OCI-LY1 (cell line): ENCODE data around the gene NACC2.
A peak's percentile ranks its signal among the peaks of the same experiment; 100 is the strongest.

Experiments used
- H2AFZ ChIP-seq: fragments of 200-600 bp; sonication (generic), shearing (Covaris generic); 2 replicates; pipeline ENCODE4 v1.6.0; 2014; ENCODE audit warnings: antibody characterized with exemption, mild to moderate bottlenecking, low read length
- H3F3A ChIP-seq: fragments of 200-600 bp; sonication (generic), shearing (Covaris generic); 2 replicates; pipeline ENCODE4 v1.6.0; 2014; ENCODE audit warnings: mild to moderate bottlenecking, antibody characterized with exemption, low read length, moderate library complexity; ENCODE audit not compliant: insufficient read depth
- H3K27ac ChIP-seq: fragments of 200-600 bp; sonication (generic); 2 replicates; pipeline ENCODE4 v1.5.1; 2014; ENCODE audit warnings: low read length, mixed run types, mild to moderate bottlenecking, low read depth; ENCODE audit not compliant: poor library complexity, severe bottlenecking
- H3K27me3 ChIP-seq: fragments of 200-600 bp; sonication (generic); 2 replicates; pipeline ENCODE4 v1.6.0; 2014; ENCODE audit warnings: antibody characterized with exemption, mild to moderate bottlenecking, low read length, moderate library complexity; ENCODE audit not compliant: insufficient read depth
- H3K36me3 ChIP-seq: fragments of 200-600 bp; sonication (generic); 2 replicates; pipeline ENCODE4 v1.6.1; 2014; ENCODE audit warnings: mild to moderate bottlenecking, antibody characterized with exemption, low read length, moderate library complexity, mixed read lengths; ENCODE audit not compliant: insufficient read depth
- H3K4me1 ChIP-seq: fragments of 200-600 bp; sonication (generic); 2 replicates; pipeline ENCODE4 v1.5.1; 2014; ENCODE audit warnings: mild to moderate bottlenecking, low read length, moderate library complexity; ENCODE audit not compliant: insufficient read depth, severe bottlenecking
- H3K4me2 ChIP-seq: fragments of 200-600 bp; sonication (generic), shearing (Covaris generic); 2 replicates; pipeline ENCODE4 v1.6.1; 2014; ENCODE audit warnings: low read length
- H3K4me3 ChIP-seq: fragments of 200-600 bp; sonication (generic); 2 replicates; pipeline ENCODE4 v1.5.1; 2014; ENCODE audit warnings: low read length, low read depth, mild to moderate bottlenecking, mixed read lengths; ENCODE audit not compliant: poor library complexity, severe bottlenecking
- H3K79me2 ChIP-seq: fragments of 200-600 bp; shearing (Covaris generic); 2 replicates; pipeline ENCODE4 v1.6.1; 2016; ENCODE audit warnings: mixed run types, low read length, mixed read lengths; ENCODE audit not compliant: insufficient read depth
- H3K9ac ChIP-seq: fragments of 200-600 bp; sonication (generic), shearing (Covaris generic); 2 replicates; pipeline ENCODE4 v1.6.1; 2014; ENCODE audit warnings: mild to moderate bottlenecking, low read length, mixed read lengths
- H3K9me2 ChIP-seq: fragments of 200-600 bp; sonication (generic), shearing (Covaris generic); 2 replicates; pipeline ENCODE4 v1.6.1; 2014; ENCODE audit warnings: low read depth, mild to moderate bottlenecking, low read length, mixed read lengths
- H3K9me3 ChIP-seq: fragments of 200-600 bp; shearing (Covaris generic); 2 replicates; pipeline ENCODE4 v1.6.1; 2014; ENCODE audit warnings: low read length, mixed read lengths
- H4K20me1 ChIP-seq: fragments of 200-600 bp; sonication (generic), shearing (Covaris generic); 2 replicates; pipeline ENCODE4 v1.6.0; 2016; ENCODE audit warnings: mild to moderate bottlenecking, low read length; ENCODE audit not compliant: insufficient read depth
- CTCF ChIP-seq: fragments of 200-600 bp; sonication (generic), shearing (Covaris generic); IDR thresholded peaks from 2 replicates; pipeline ENCODE4 v1.5.1; 2017; ENCODE audit warnings: mild to moderate bottlenecking, antibody characterized with exemption, low read length, moderate library complexity, mixed read lengths
- EZH2 ChIP-seq: fragments of 200-600 bp; sonication (generic), shearing (Covaris generic); IDR thresholded peaks from 2 replicates; pipeline ENCODE4 v1.8.0; 2017; ENCODE audit warnings: borderline replicate concordance, mixed run types, mild to moderate bottlenecking, antibody characterized with exemption, low read length, moderate library complexity, mixed read lengths

NACC2 gene

GRCh38 chr9:135959814-135960213, 135.3 kb downstream of the NACC2 start:
- Histone ChIP-seq H3F3A (no peaks in the 10 kb centered on the region), H3K4me2 (peak overlapping the region; percentile 91), H3K9ac (peak overlapping the region; percentile 82), H3K9me2 (no peaks in the 10 kb centered on the region), H3K36me3 (peaks cover 5% of the 10 kb centered on the region; the same call in 1 of the 2 replicates), H3K27me3 (no peaks in the 10 kb centered on the region), H3K4me1 (peaks cover 19% of the 10 kb centered on the region), H3K9me3 (no peaks in the 10 kb centered on the region), H2AFZ (no peak overlapping the region), H3K27ac (peak overlapping the region; percentile 16), H4K20me1 (no peaks in the 10 kb centered on the region), H3K4me3 (peak overlapping the region; percentile 87), H3K79me2 (0 out of 2 replicates have a peak, but pooled peaks cover 16% of the 10 kb centered on the region)
- no peak for TF ChIP-seq EZH2
- no peak for TF ChIP-seq CTCF

- Histone ChIP-seq H4K20me1 (no peaks in the 10 kb centered on the region), H3K27me3 (no peaks in the 10 kb centered on the region), H3K4me1 (peaks cover 19% of the 10 kb centered on the region), H3K27ac (no peak overlapping the region), H3K79me2 (0 out of 2 replicates have a peak, but pooled peaks cover 16% of the 10 kb centered on the region), H3K36me3 (peaks cover 16% of the 10 kb centered on the region), H3F3A (no peaks in the 10 kb centered on the region), H3K9me2 (no peaks in the 10 kb centered on the region), H2AFZ (no peak overlapping the region), H3K9me3 (no peaks in the 10 kb centered on the region), H3K4me3 (no peak overlapping the region), H3K9ac (no peak overlapping the region), H3K4me2 (no peak overlapping the region)
- TF ChIP-seq CTCF (no peak), EZH2 (no peak)
Observed at GRCh38 chr9:135958485-135958884, 136.6 kb downstream of the NACC2 start.

GRCh38 chr9:135957431-135957830, 137.7 kb downstream of the NACC2 start:
- no peaks in the 10 kb centered on the region for H3K9me2 ChIP-seq
- no peak overlapping the region for H3K4me3 ChIP-seq
- H3K4me2 ChIP-seq = no peak overlapping the region
- H3F3A ChIP-seq = no peaks in the 10 kb centered on the region
- H3K27ac ChIP-seq = no peak overlapping the region
- H3K27me3 ChIP-seq = no peaks in the 10 kb centered on the region
- 0 out of 2 replicates have a peak, but pooled peaks cover 16% of the 10 kb centered on the region for H3K79me2 ChIP-seq
- peaks cover 19% of the 10 kb centered on the region for H3K4me1 ChIP-seq
- no peaks in the 10 kb centered on the region for H4K20me1 ChIP-seq
- H2AFZ ChIP-seq = no peak overlapping the region
- peaks cover 23% of the 10 kb centered on the region for H3K36me3 ChIP-seq
- H3K9ac ChIP-seq = no peak overlapping the region
- no peaks in the 10 kb centered on the region for H3K9me3 ChIP-seq
- no peak for TF ChIP-seq EZH2
- no peak for TF ChIP-seq CTCF
